LNCaP clone FGC (cell line): ENCODE results near the gene FGF4.

Experiments
- DNase-seq: peaks from one replicate; pipeline ENCODE4 v3.0.0-alpha.2; 2011; ENCODE audit warnings: low read depth
- H3K4me3 ChIP-seq: 2 replicates; pipeline ENCODE4 v1.5.1; 2011; ENCODE audit warnings: mild to moderate bottlenecking, low read depth, low read length, control low read depth
- TF ChIP-seq, protein P1 (sequence below): IDR thresholded peaks from 2 replicates; pipeline ENCODE4 v1.5.1; 2012; ENCODE audit warnings: mild to moderate bottlenecking; ENCODE audit not compliant: control insufficient read depth, insufficient read depth; ENCODE audit errors: extremely low read depth

Gene FGF4

GRCh38 chr11:69818603-69819441 lies 43.7 kb upstream of the FGF4 start, which contains the start of gene FGF3:
Gene FGF3, minus strand, starts transcription at chr11:69819416. Its CDS starts 483 bp downstream, at chr11:69818933.
- TF ChIP-seq, protein P1, sequence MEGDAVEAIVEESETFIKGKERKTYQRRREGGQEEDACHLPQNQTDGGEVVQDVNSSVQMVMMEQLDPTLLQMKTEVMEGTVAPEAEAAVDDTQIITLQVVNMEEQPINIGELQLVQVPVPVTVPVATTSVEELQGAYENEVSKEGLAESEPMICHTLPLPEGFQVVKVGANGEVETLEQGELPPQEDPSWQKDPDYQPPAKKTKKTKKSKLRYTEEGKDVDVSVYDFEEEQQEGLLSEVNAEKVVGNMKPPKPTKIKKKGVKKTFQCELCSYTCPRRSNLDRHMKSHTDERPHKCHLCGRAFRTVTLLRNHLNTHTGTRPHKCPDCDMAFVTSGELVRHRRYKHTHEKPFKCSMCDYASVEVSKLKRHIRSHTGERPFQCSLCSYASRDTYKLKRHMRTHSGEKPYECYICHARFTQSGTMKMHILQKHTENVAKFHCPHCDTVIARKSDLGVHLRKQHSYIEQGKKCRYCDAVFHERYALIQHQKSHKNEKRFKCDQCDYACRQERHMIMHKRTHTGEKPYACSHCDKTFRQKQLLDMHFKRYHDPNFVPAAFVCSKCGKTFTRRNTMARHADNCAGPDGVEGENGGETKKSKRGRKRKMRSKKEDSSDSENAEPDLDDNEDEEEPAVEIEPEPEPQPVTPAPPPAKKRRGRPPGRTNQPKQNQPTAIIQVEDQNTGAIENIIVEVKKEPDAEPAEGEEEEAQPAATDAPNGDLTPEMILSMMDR = no peak
- DNase-seq = no peak
- no peak within 1 kb of the TSS for H3K4me3 ChIP-seq

GRCh38 chr11:69818231-69818602 lies 43.1 kb upstream of the FGF4 start:
- no peak overlapping the region for H3K4me3 ChIP-seq
- DNase-seq = no peak
- TF ChIP-seq, protein P1 = no peak

GRCh38 chr11:69817265-69818230 lies 42.4 kb upstream of the FGF4 start:
- DNase-seq = no peak
- no peak overlapping the region for H3K4me3 ChIP-seq
- TF ChIP-seq, protein P1 = no peak

DNA sequence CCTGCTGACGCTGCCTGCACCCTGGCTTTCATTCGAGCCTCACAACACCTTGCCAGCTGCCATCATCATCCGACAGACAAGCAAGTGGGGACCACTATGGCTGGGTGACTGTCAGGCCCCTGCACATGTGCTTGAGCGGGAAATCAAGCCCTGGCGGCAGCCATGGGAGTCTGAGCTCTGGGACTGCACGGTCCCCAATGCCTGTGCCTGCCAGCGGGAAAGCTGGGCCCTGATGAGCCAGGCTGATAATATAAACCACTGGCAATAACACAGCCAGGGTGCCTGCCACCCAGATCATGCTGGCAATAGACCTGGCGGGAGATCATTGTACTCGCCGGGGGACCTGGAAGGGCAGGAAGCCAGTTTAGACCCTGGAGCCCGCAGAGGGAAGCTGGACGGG lies 41.5 kb upstream of the FGF4 start:
- TF ChIP-seq, protein P1 = no peak
- H3K4me3 ChIP-seq = no peak overlapping the region
- DNase-seq = no peak

GRCh38 chr11:69815973-69816372 lies 40.8 kb upstream of the FGF4 start:
- no peak for DNase-seq
- TF ChIP-seq, protein P1 = no peak
- H3K4me3 ChIP-seq = no peak overlapping the region

DNA sequence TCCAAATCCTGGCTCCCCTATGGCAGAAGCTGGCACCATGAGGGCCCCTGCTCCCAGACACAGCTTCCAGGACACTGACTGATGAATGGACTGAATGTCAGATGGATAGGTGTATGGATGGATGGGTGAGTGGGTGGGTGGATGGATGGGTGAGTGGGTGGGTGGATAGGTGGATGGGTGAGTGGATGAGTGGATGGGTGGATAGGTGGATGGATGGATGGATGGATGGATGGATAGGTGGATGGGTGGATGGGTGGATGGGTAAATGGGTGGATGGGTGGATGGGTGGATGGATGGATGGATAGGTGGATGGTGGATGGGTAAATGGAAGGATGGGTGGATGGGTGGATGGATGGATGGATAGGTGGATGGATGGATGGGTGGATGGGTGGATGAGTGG lies 39.8 kb upstream of the FGF4 start:
- H3K4me3 ChIP-seq = no peak overlapping the region
- DNase-seq = no peak
- TF ChIP-seq, protein P1 = no peak
